H9 (cell line): ENCODE measurements around the gene TRMU. TPM values are rescaled to one million over a fixed set of nuclear protein-coding genes. Genes with fewer than 3 reads are reported as not detected.

ENCODE experiments used
- DNase-seq: peaks from one replicate; pipeline ENCODE4 v3.0.0-alpha.2; 2017
- H2AFZ ChIP-seq: one replicate; pipeline ENCODE4 v1.6.1; 2013; ENCODE audit warnings: mild to moderate bottlenecking, low read length, control low read depth, moderate library complexity
- H2AK5ac ChIP-seq: 2 replicates; pipeline ENCODE4 v1.6.1; 2013; ENCODE audit warnings: low read length, control low read depth, mixed read lengths; ENCODE audit not compliant: insufficient read length
- H2BK120ac ChIP-seq: one replicate; pipeline ENCODE4 v1.6.1; 2013; ENCODE audit warnings: low read depth, mild to moderate bottlenecking, low read length, control low read depth, inconsistent platforms; ENCODE audit not compliant: poor library complexity, severe bottlenecking
- H2BK12ac ChIP-seq: 2 replicates; pipeline ENCODE4 v1.6.1; 2013; ENCODE audit warnings: low read length, control low read depth, mixed read lengths, low read depth; ENCODE audit not compliant: insufficient read length
- H2BK15ac ChIP-seq: 2 replicates; pipeline ENCODE4 v1.6.1; 2013; ENCODE audit warnings: low read depth, low read length, control low read depth
- H2BK20ac ChIP-seq: one replicate; pipeline ENCODE4 v1.6.1; 2013; ENCODE audit warnings: low read depth, mild to moderate bottlenecking, low read length, control low read depth, inconsistent platforms; ENCODE audit not compliant: poor library complexity, severe bottlenecking
- H2BK5ac ChIP-seq: 2 replicates; pipeline ENCODE4 v1.6.1; 2013; ENCODE audit warnings: low read length, control low read depth, mixed read lengths; ENCODE audit not compliant: insufficient read length
- H3K14ac ChIP-seq: 2 replicates; pipeline ENCODE4 v1.6.1; 2013; ENCODE audit warnings: low read length, control low read depth; ENCODE audit not compliant: insufficient read depth
- H3K18ac ChIP-seq: 2 replicates; pipeline ENCODE4 v1.6.1; 2013; ENCODE audit warnings: low read depth, mild to moderate bottlenecking, mixed read lengths, low read length, control low read depth; ENCODE audit not compliant: insufficient read length
- H3K23ac ChIP-seq: 2 replicates; pipeline ENCODE4 v1.6.1; 2013; ENCODE audit warnings: low read length, control low read depth, mixed read lengths, low read depth; ENCODE audit not compliant: insufficient read length
- H3K23me2 ChIP-seq: 2 replicates; pipeline ENCODE4 v1.6.1; 2013; ENCODE audit warnings: low read depth, mild to moderate bottlenecking, mixed read lengths, low read length, control low read depth; ENCODE audit not compliant: insufficient read length, poor library complexity, severe bottlenecking
- H3K27ac ChIP-seq: 2 replicates; pipeline ENCODE4 v1.5.1; 2013; ENCODE audit warnings: low read length, control low read depth, mixed read lengths, low read depth; ENCODE audit not compliant: insufficient read length
- H3K27me3 ChIP-seq: 2 replicates; pipeline ENCODE4 v1.6.1; 2013; ENCODE audit warnings: low read length, control low read depth, inconsistent platforms; ENCODE audit not compliant: insufficient read depth
- H3K4ac ChIP-seq: 2 replicates; pipeline ENCODE4 v1.6.1; 2013; ENCODE audit warnings: low read depth, mild to moderate bottlenecking, control low read depth, inconsistent platforms, low read length, moderate library complexity
- H3K4me1 ChIP-seq: 2 replicates; pipeline ENCODE4 v1.6.1; 2013; ENCODE audit warnings: low read length, control low read depth, inconsistent platforms; ENCODE audit not compliant: insufficient read depth
- H3K4me2 ChIP-seq: 2 replicates; pipeline ENCODE4 v1.6.1; 2013; ENCODE audit warnings: low read length, control low read depth, mixed read lengths; ENCODE audit not compliant: insufficient read length, insufficient read depth
- H3K56ac ChIP-seq: 2 replicates; pipeline ENCODE4 v1.6.1; 2013; ENCODE audit warnings: low read depth, mild to moderate bottlenecking, mixed read lengths, low read length, control low read depth; ENCODE audit not compliant: insufficient read length
- H3K79me1 ChIP-seq: 2 replicates; pipeline ENCODE4 v1.6.1; 2013; ENCODE audit warnings: low read depth, mild to moderate bottlenecking, moderate library complexity, low read length, control low read depth, inconsistent platforms; ENCODE audit not compliant: insufficient read depth, poor library complexity, severe bottlenecking
- H3K79me2 ChIP-seq: 2 replicates; pipeline ENCODE4 v1.6.1; 2013; ENCODE audit warnings: low read length, control low read depth, inconsistent platforms; ENCODE audit not compliant: insufficient read depth
- H3K9ac ChIP-seq: 2 replicates; pipeline ENCODE4 v1.6.1; 2013; ENCODE audit warnings: low read length, control low read depth, mixed read lengths; ENCODE audit not compliant: insufficient read length; ENCODE audit errors: extremely low read depth
- H3K9me3 ChIP-seq: one replicate; pipeline ENCODE4 v1.6.1; 2013; ENCODE audit warnings: low read depth, low read length, inconsistent platforms; ENCODE audit not compliant: control insufficient read depth
- H3T11ph ChIP-seq: one replicate; pipeline ENCODE4 v1.6.1; 2013; ENCODE audit warnings: mild to moderate bottlenecking, low read length, control low read depth, inconsistent platforms
- H4K20me1 ChIP-seq: one replicate; pipeline ENCODE4 v1.6.1; 2013; ENCODE audit not compliant: control insufficient read depth, insufficient read length, insufficient read depth
- H4K5ac ChIP-seq: 2 replicates; pipeline ENCODE4 v1.6.1; 2013; ENCODE audit warnings: low read depth, mild to moderate bottlenecking, mixed read lengths, low read length, control low read depth; ENCODE audit not compliant: insufficient read length
- H4K8ac ChIP-seq: replicated peaks from 2 replicates; pipeline ENCODE4 v1.6.1; 2013; ENCODE audit warnings: low read length, control low read depth, mixed read lengths, low read depth; ENCODE audit not compliant: insufficient read length
- H4K91ac ChIP-seq: 2 replicates; pipeline ENCODE4 v1.6.1; 2013; ENCODE audit warnings: low read depth, mild to moderate bottlenecking, moderate library complexity, mixed read lengths, low read length, control low read depth; ENCODE audit not compliant: insufficient read length
- H3K27ac Mint-ChIP-seq, 3 experiments: 2 replicates in 2 of 3; 3 replicates in 1 of 3; pipeline ENCODE4 v1.8.0; 2020 to 2021; ENCODE audit warnings: mixed read lengths in 3 of 3, mild to moderate bottlenecking in 1 of 3, moderate library complexity in 1 of 3
- H3K27me3 Mint-ChIP-seq: 2 replicates; pipeline ENCODE4 v1.8.0; 2021; ENCODE audit warnings: low read depth, mild to moderate bottlenecking, moderate library complexity, mixed read lengths
- H3K36me3 Mint-ChIP-seq, 3 experiments: 2 replicates in 2 of 3; 3 replicates in 1 of 3; pipeline ENCODE4 v1.8.0; 2020 to 2021; ENCODE audit warnings: low read depth in 3 of 3, mixed read lengths in 3 of 3; ENCODE audit not compliant: insufficient read depth in 1 of 3
- H3K4me1 Mint-ChIP-seq, 2 experiments: 2 replicates each; pipeline ENCODE4 v1.8.0; 2020; ENCODE audit warnings: mixed read lengths in 2 of 2
- H3K4me3 Mint-ChIP-seq, 2 experiments: 2 replicates in 1 of 2; 3 replicates in 1 of 2; pipeline ENCODE4 v1.8.0; 2020 to 2021; ENCODE audit warnings: mild to moderate bottlenecking in 2 of 2, mixed read lengths in 2 of 2, moderate library complexity in 1 of 2
- H3K9me3 Mint-ChIP-seq, 2 experiments: 2 replicates in 1 of 2; 3 replicates in 1 of 2; pipeline ENCODE4 v1.8.0; 2020; ENCODE audit warnings: mild to moderate bottlenecking in 2 of 2, mixed read lengths in 2 of 2, moderate library complexity in 1 of 2
- WGBS: extraction: QIAGEN DNeasy Blood & Tissue Kit; methylation state at CpG from one replicate; pipeline ENCODE4 v1.1.7; 2013; ENCODE audit warnings: missing lambda C conversion rate, low lambda C conversion rate, mixed read lengths; ENCODE audit not compliant: insufficient read length; ENCODE audit errors: extremely low coverage; 5-methylcytosine and 5-hydroxymethylcytosine counted together
- total RNA-seq: library from RNA; stranded (reverse); gene quantifications from 2 replicates; pipeline ENCODE4 v1.2.1, GENCODE V29; 2021
- TF ChIP-seq, protein P1 (sequence below): fragments of 200-600 bp; sonication (generic); conservative IDR thresholded peaks from 3 replicates; pipeline ENCODE4 v1.8.0; 2021; ENCODE audit warnings: antibody characterized with exemption, mild to moderate bottlenecking

The TRMU gene
- total RNA-seq, 1 experiment from 2014 or later, result 86.3 TPM

- no peak overlapping the region for H3K27ac Mint-ChIP-seq
- Histone ChIP-seq H2BK20ac (no peak overlapping the region), H3K4me1 (no peaks in the 10 kb centered on the region), H4K5ac (no peak overlapping the region), H3K9ac (no peak overlapping the region), H3K23me2 (no peaks in the 10 kb centered on the region), H3K18ac (no peak overlapping the region), H3K79me1 (no peaks in the 10 kb centered on the region), H3K4ac (no peak overlapping the region), H2BK5ac (no peak overlapping the region), H3K56ac (no peak overlapping the region), H2BK12ac (no peak overlapping the region), H4K91ac (no peak overlapping the region), H2BK120ac (no peak overlapping the region), H4K8ac (no peak overlapping the region), H3K4me2 (no peak overlapping the region), H2AK5ac (no peak overlapping the region), H3T11ph (no peak overlapping the region), H3K27ac (no peak overlapping the region), H4K20me1 (no peaks in the 10 kb centered on the region), H3K9me3 (no peaks in the 10 kb centered on the region), H3K27me3 (no peaks in the 10 kb centered on the region), H2BK15ac (no peak overlapping the region), H3K23ac (no peak overlapping the region), H3K79me2 (no peaks in the 10 kb centered on the region), H3K14ac (no peak overlapping the region), H2AFZ (no peak overlapping the region)
- TF ChIP-seq, protein P1, sequence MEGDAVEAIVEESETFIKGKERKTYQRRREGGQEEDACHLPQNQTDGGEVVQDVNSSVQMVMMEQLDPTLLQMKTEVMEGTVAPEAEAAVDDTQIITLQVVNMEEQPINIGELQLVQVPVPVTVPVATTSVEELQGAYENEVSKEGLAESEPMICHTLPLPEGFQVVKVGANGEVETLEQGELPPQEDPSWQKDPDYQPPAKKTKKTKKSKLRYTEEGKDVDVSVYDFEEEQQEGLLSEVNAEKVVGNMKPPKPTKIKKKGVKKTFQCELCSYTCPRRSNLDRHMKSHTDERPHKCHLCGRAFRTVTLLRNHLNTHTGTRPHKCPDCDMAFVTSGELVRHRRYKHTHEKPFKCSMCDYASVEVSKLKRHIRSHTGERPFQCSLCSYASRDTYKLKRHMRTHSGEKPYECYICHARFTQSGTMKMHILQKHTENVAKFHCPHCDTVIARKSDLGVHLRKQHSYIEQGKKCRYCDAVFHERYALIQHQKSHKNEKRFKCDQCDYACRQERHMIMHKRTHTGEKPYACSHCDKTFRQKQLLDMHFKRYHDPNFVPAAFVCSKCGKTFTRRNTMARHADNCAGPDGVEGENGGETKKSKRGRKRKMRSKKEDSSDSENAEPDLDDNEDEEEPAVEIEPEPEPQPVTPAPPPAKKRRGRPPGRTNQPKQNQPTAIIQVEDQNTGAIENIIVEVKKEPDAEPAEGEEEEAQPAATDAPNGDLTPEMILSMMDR, result no peak
- no peak for DNase-seq
- H3K36me3 Mint-ChIP-seq, result peaks cover 26 to 75% (median 63%) of the 10 kb centered on the region in 3 experiments
- H3K4me3 Mint-ChIP-seq, result no peak overlapping the region
- no peaks in the 10 kb centered on the region for H3K27me3 Mint-ChIP-seq
- no peaks in the 10 kb centered on the region for H3K9me3 Mint-ChIP-seq
- WGBS, result no CpG with 5 or more reads among the region's 20 CpGs
- H3K4me1 Mint-ChIP-seq, result no peaks in the 10 kb centered on the region
Observed at GRCh38 chr22:46317646-46318045, 17.9 kb upstream of the TRMU start.
